GM23248 (cell line): ENCODE measurements around the gene HHATL. TPM values are rescaled to one million over a fixed set of nuclear protein-coding genes. Genes with fewer than 3 reads are reported as not detected.

ENCODE experiments used
- DNase-seq: peaks from one replicate; pipeline ENCODE4 v3.0.0-alpha.2; 2015
- H2AFZ ChIP-seq: fragments of 200-600 bp; sonication (generic); 2 replicates; pipeline ENCODE4 v1.6.1; 2016; ENCODE audit warnings: antibody characterized with exemption
- H3F3A ChIP-seq: fragments of 200-600 bp; sonication (generic); 2 replicates; pipeline ENCODE4 v1.6.1; 2016; ENCODE audit warnings: mild to moderate bottlenecking, antibody characterized with exemption, mixed run types; ENCODE audit not compliant: insufficient read depth
- H3K27ac ChIP-seq: fragments of 200-600 bp; sonication (generic); 2 replicates; pipeline ENCODE4 v1.5.1; 2016; ENCODE audit warnings: mild to moderate bottlenecking
- H3K27me3 ChIP-seq: fragments of 200-600 bp; sonication (generic); replicated peaks from 2 replicates; pipeline ENCODE4 v1.6.1; 2016; ENCODE audit warnings: mild to moderate bottlenecking; ENCODE audit not compliant: insufficient read depth
- H3K36me3 ChIP-seq: fragments of 200-600 bp; sonication (generic); 2 replicates; pipeline ENCODE4 v1.6.1; 2016; ENCODE audit warnings: low read depth, mild to moderate bottlenecking
- H3K4me1 ChIP-seq: fragments of 200-600 bp; sonication (generic); 2 replicates; pipeline ENCODE4 v1.6.1; 2016; ENCODE audit warnings: mild to moderate bottlenecking; ENCODE audit not compliant: insufficient read depth
- H3K4me2 ChIP-seq: fragments of 200-600 bp; sonication (generic); one replicate; pipeline ENCODE4 v1.6.1; 2016; ENCODE audit warnings: mild to moderate bottlenecking; ENCODE audit not compliant: unreplicated experiment
- H3K4me3 ChIP-seq: fragments of 200-600 bp; sonication (generic); 2 replicates; pipeline ENCODE4 v1.5.1; 2016; ENCODE audit warnings: mild to moderate bottlenecking
- H3K79me2 ChIP-seq: fragments of 200-600 bp; sonication (generic); 2 replicates; pipeline ENCODE4 v1.6.1; 2016; ENCODE audit warnings: mild to moderate bottlenecking; ENCODE audit not compliant: insufficient read depth
- H3K9ac ChIP-seq: fragments of 200-600 bp; sonication (generic); 2 replicates; pipeline ENCODE4 v1.6.1; 2016; ENCODE audit warnings: mild to moderate bottlenecking
- H3K9me2 ChIP-seq: fragments of 200-600 bp; sonication (generic); 2 replicates; pipeline ENCODE4 v1.6.1; 2016; ENCODE audit warnings: mixed run types, mild to moderate bottlenecking, moderate library complexity; ENCODE audit not compliant: insufficient read depth
- H3K9me3 ChIP-seq: fragments of 200-600 bp; sonication (generic); one replicate; pipeline ENCODE4 v1.6.1; 2017; ENCODE audit warnings: low read depth
- H4K20me1 ChIP-seq: fragments of 200-600 bp; sonication (generic); 2 replicates; pipeline ENCODE4 v1.6.0; 2016; ENCODE audit not compliant: insufficient read depth
- EZH2 ChIP-seq: fragments of 200-600 bp; sonication (generic); IDR thresholded peaks from 2 replicates; pipeline ENCODE4 v1.6.1; 2018; ENCODE audit warnings: antibody characterized with exemption, mild to moderate bottlenecking; ENCODE audit not compliant: insufficient read depth, poor library complexity, severe bottlenecking
- EZH2phosphoT487 ChIP-seq: fragments of 200-600 bp; sonication (generic); IDR thresholded peaks from 2 replicates; pipeline ENCODE4 v1.6.1; 2018; ENCODE audit warnings: antibody characterized with exemption, moderate library complexity, mild to moderate bottlenecking, low read depth; ENCODE audit not compliant: insufficient read depth
- WGBS, 2 experiments: methylation state at CpG; one replicate each; pipeline ENCODE4 v1.1.6; 2015 to 2017; ENCODE audit warnings: low lambda C conversion rate in 2 of 2, low coverage in 1 of 2; ENCODE audit errors: missing lambda C conversion rate in 2 of 2; 5-methylcytosine and 5-hydroxymethylcytosine counted together
- in situ Hi-C: fragments of 300-500 bp; cut with MboI; formaldehyde crosslinking; loops from 2 replicates; pipeline ENCODE4 v1.15.0; 2020
- polyA plus RNA-seq: library from polyadenylated mRNA; unstranded; fragments of >200 nt; fragmentation: Nextera tagmentation; extraction: Ambion mirVana; gene quantifications from 2 replicates; pipeline ENCODE4 v1.2.1, GENCODE V29; 2016
- total RNA-seq: library from RNA; depleted of rRNA; stranded (reverse); fragments of >200 nt; shearing (Covaris generic); gene quantifications from 2 replicates; pipeline ENCODE4 v1.2.3, GENCODE V29; 2014

Gene HHATL
- total and polyA plus RNA-seq, 2 experiments from 2014 or later = not detected

DNA sequence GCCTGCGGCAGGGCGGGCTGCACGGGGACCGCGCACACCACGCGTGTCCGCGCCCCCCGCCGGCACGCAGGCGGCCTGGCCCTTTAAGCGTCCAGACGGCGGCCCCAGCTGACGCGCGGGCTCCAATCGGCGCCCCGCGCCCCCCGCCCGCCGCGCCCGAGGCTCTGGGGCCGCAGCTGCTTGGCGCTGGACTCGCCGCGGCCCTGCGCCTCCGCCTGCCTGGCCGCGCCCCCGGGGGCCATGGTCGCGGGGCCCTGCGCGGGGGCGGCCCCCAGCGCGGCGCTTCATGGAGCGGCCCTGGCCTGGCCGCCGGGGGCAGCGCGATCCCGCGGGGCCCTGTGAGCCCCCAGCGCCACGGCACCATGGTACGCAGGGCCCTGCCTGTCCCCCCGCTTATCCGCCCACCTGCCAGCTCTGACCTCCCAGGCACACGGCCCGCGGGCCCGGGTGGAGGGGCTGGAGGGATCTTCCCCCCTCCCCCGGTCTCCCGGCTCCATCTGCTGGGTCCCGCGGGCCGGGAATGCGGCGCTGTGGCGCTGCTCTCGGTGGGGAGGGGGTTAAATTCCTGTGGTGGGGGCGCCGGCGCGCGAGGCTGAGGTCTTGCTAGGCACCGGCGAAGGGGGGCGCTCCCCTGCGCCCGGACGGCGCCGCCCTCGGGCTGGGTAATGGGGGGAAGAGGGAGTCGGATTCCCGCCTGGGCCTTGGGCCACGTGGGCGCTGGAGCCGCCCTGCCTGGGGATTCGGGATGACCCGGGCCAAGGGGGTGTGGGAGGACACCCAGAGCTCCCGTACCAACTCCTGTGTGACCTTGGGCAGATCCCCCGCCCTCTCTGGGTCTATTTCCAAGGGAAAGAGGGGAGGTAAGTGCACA, 48.0 kb downstream of the HHATL start:
- no peaks in the 10 kb centered on the region for H3K36me3 ChIP-seq
- no peaks in the 10 kb centered on the region for H4K20me1 ChIP-seq
- peak; percentile 80 for DNase-seq
- peak overlapping the region; percentile 85 for H3K4me2 ChIP-seq
- peak overlapping the region; percentile 84 for H2AFZ ChIP-seq
- H3K9ac ChIP-seq = peak overlapping the region; percentile 97
- TF ChIP-seq EZH2 (no peak), EZH2phosphoT487 (no peak)
- peak overlapping the region; percentile 96 for H3K4me3 ChIP-seq
- H3F3A ChIP-seq = peaks cover 25% of the 10 kb centered on the region
- in situ Hi-C loops = no loop called here
- 1 to 2% methylated on average over 19 to 80 of the region's 94 CpGs for WGBS, 2 experiments
- peaks cover 46% of the 10 kb centered on the region for H3K4me1 ChIP-seq
- no peaks in the 10 kb centered on the region for H3K9me2 ChIP-seq
- no peaks in the 10 kb centered on the region for H3K9me3 ChIP-seq
- H3K27ac ChIP-seq = peak overlapping the region; percentile 92
- no peaks in the 10 kb centered on the region for H3K27me3 ChIP-seq
- H3K79me2 ChIP-seq = peaks cover 63% of the 10 kb centered on the region

- peak; percentile 79 for DNase-seq
- peaks cover 72% of the 10 kb centered on the region for H3K79me2 ChIP-seq
These were observed 48.9 kb downstream of the HHATL start, which contains the start of gene ZBTB47 for GRCh38 chr3:42653560-42654330. ZBTB47 (plus strand) TSS chr3:42653697; CDS start chr3:42658356, 4,659 bp downstream.

DNA sequence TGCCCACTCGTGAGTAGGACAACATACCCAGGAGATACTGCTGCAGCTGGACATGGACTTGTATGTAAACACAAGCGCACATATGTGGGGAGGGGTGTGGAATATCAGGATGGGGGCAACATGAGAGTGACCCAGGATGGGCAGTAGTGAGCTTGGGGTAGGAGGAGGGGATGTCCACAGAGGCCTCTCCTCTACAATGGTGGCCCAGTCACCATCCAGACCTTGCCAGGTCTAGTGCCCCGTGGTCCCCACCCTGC, 49.4 kb downstream of the HHATL start:
- 0% methylated on average over 3 of the region's 3 CpGs for WGBS, 2 experiments
- peak overlapping the region; percentile 96 for H3K4me3 ChIP-seq
- H3K9ac ChIP-seq = peak overlapping the region; percentile 97
- H2AFZ ChIP-seq = no peak overlapping the region
- peaks cover 34% of the 10 kb centered on the region for H3F3A ChIP-seq
- no peaks in the 10 kb centered on the region; the same call in 1 of the 2 replicates for H3K36me3 ChIP-seq
- H3K9me3 ChIP-seq = no peaks in the 10 kb centered on the region
- TF ChIP-seq EZH2 (no peak), EZH2phosphoT487 (no peak)
- peak overlapping the region; percentile 85 for H3K4me2 ChIP-seq
- peak overlapping the region; percentile 92 for H3K27ac ChIP-seq
- no peaks in the 10 kb centered on the region for H3K9me2 ChIP-seq
- peaks cover 77% of the 10 kb centered on the region for H3K79me2 ChIP-seq
- H3K4me1 ChIP-seq = peaks cover 54% of the 10 kb centered on the region
- no peaks in the 10 kb centered on the region for H3K27me3 ChIP-seq
- in situ Hi-C loops = no loop called here
- no peaks in the 10 kb centered on the region for H4K20me1 ChIP-seq
- no peak for DNase-seq

More at GRCh38 chr3:42653560-42654330, 48.9 kb downstream of the HHATL start, which contains the start of gene ZBTB47:
- Histone ChIP-seq H3K4me3 (peak within 1 kb of the TSS; percentile 96), H3K27me3 (no peaks in the 10 kb centered on the region), H2AFZ (peak within 1 kb of the TSS; percentile 84), H3K36me3 (no peaks in the 10 kb centered on the region), H3K4me1 (peaks cover 49% of the 10 kb centered on the region), H3K27ac (peak within 1 kb of the TSS; percentile 92), H3K9ac (peak within 1 kb of the TSS; percentile 97), H3K9me3 (no peaks in the 10 kb centered on the region), H3K4me2 (peak within 1 kb of the TSS; percentile 85), H3F3A (peaks cover 30% of the 10 kb centered on the region), H3K9me2 (no peaks in the 10 kb centered on the region), H4K20me1 (no peaks in the 10 kb centered on the region)
- in situ Hi-C loops = no loop called here
- 1 to 2% methylated on average over 27 to 31 of the region's 31 CpGs for WGBS, 2 experiments
- TF ChIP-seq EZH2 (no peak), EZH2phosphoT487 (no peak)

- Histone ChIP-seq H3K4me1 (peaks cover 59% of the 10 kb centered on the region), H3K36me3 (no peaks in the 10 kb centered on the region; the same call in 1 of the 2 replicates), H3K27me3 (no peaks in the 10 kb centered on the region), H3K79me2 (peaks cover 79% of the 10 kb centered on the region), H3K9me3 (no peaks in the 10 kb centered on the region), H3K27ac (peak overlapping the region; percentile 92), H2AFZ (peak overlapping the region; percentile 14; the same call in 1 of the 2 replicates), H4K20me1 (no peaks in the 10 kb centered on the region), H3K4me2 (peak overlapping the region; percentile 85), H3F3A (peaks cover 38% of the 10 kb centered on the region), H3K9me2 (no peaks in the 10 kb centered on the region), H3K9ac (peak overlapping the region; percentile 97), H3K4me3 (peak overlapping the region; percentile 96)
- WGBS, 2 experiments = 0% methylated on average over 7 of the region's 7 CpGs
- TF ChIP-seq EZH2phosphoT487 (no peak), EZH2 (no peak)
- DNase-seq = peak; percentile 93
- in situ Hi-C loops = no loop called here
These were observed 49.8 kb downstream of the HHATL start for GRCh38 chr3:42652611-42653302.
